ENCODE data around the gene TMEM91. TPM values are rescaled to one million over a fixed set of nuclear protein-coding genes. Genes with fewer than 3 reads are reported as not detected.
"Not testable (repeated sequence)": the region's sequence is repeated elsewhere in the genome, so short reads cannot be mapped to it uniquely, and the experiment has no call there.

TMEM91 gene
- polyA plus RNA-seq (ENCODE audit: insufficient read length in 12 of 12), result 10 to 100 TPM in 2 of 12 donors, 1 to 10 TPM in 8, not detected in 2; 3.5 to 14.2 (median 5.2) TPM
- long read RNA-seq, donor 1, partial matches to known transcripts, result 0 of 3 reads
- long read RNA-seq, donor 1, other reads (novel, unspliced or antisense), result 0 of 3 reads
- long read RNA-seq, donor 2, result 0 reads
- long read RNA-seq, donor 3, partial matches to known transcripts, result 0 of 3 reads
- long read RNA-seq, donor 3, other reads (novel, unspliced or antisense), result 0 of 3 reads
- long read RNA-seq, donor 4, partial matches to known transcripts, result 0 of 1 reads
- long read RNA-seq, donor 4, other reads (novel, unspliced or antisense), result 0 of 1 reads
- long read RNA-seq, donor 5, partial matches to known transcripts, result 0 of 1 reads
- long read RNA-seq, donor 5, other reads (novel, unspliced or antisense), result 0 of 1 reads
- long read RNA-seq, donor 6, result 0 reads
- long read RNA-seq, donor 7, result 0 reads
- long read RNA-seq, donor 8, partial matches to known transcripts, result 0 of 2 reads
- long read RNA-seq, donor 8, other reads (novel, unspliced or antisense), result 0 of 2 reads
- long read RNA-seq, donor 9, result 0 reads
- long read RNA-seq, donor 10, result 0 reads
- long read RNA-seq, donor 11, partial matches to known transcripts, result 0 of 7 reads
- long read RNA-seq, donor 11, other reads (novel, unspliced or antisense), result 6 of 7 reads

DNA sequence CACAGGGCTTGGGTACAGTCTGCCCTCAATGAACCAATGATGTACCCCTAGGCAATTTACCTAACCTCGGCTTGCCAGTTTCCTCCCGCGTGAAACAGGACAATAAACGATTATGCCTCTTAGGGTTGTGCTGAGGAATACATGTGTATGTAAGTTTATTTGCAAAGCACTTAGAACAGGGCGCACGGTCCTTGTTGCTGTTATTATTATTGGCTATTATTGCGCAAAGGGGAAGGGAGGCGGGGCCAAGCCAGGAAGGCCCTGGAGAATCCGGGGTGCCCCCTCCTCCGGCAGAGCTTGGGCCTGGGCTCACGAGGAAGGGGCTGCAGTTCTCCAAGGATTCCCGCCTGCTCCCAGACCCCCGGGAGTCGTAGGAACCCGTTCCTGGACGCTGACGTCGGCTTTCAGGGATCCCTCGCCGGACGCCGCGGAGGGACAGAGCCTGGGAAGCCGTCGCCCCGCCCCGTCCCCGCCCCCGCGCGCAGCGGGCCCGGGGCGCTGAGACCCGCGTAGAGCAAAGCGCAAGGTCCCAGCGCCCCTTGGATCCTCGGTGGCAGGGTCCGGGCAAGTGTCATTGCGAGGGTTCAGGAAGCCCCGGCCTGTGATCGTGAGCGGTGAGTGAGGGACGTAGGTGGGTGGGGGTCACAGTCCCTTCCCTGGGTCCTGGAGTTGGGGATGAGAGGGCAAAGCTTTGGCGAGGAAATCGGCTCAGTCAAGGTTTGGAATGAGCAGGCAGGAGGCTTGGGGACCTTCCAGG, at the start of gene TMEM91:
TSS of gene TMEM91 (plus strand) at position 293 of the 757 bp plus-strand sequence. CDS start 1,777 bp downstream, outside the sequence.
- peak; percentile 24 for DNase-seq

DNA sequence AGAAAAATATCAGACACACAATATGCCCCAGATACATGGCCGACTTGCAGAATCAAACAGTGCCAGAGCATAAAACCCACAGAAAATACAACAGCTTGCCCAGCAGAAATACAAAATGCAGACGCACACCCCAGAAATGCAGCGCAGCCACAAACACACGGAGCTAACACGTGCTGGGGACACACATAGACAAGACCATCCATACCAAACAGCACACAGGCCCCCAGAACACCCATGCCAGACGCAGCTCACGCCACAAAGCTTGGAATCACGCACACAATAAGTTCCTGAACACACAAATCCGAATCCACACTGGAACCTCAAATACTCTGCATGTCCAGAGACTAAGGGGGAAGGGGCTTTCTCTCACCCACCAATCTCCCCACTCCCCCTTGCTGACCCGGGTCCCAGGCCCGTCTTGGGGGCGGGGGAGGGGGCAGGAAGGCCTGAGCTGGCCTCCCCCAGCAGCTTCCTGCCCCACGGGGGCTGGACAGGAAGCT, 49.2 kb upstream of the TMEM91 start:
- no peak for DNase-seq

DNA sequence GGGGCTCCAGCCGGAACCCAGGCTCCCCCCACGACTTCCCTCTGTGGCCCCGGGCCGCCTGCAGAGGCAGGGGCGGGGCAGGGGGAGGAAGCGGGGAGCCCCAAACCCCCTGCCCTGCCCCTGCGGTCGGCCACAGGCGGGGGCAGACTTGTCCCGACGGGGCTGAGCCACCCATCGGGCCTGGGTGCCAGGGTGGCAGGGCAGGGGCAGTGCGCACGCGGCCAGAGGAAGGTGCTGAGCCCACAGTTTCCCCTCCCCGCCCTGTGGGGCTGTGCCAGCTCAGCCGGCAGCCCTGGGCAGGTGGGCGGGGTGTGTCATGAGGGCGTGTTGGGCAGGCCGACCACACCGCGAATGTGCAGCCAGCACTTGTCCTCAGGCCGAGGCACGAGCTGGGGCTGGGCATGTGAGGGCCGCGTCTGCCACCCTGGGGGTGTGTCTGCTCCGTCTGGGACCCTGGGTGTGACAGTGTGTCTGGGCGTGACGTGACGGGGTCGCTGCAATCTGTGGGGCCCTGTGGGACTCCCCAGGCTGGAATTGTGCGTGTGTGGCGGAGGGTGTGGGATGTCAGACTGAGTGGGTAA, 48.7 kb upstream of the TMEM91 start:
- no peak for DNase-seq

DNA sequence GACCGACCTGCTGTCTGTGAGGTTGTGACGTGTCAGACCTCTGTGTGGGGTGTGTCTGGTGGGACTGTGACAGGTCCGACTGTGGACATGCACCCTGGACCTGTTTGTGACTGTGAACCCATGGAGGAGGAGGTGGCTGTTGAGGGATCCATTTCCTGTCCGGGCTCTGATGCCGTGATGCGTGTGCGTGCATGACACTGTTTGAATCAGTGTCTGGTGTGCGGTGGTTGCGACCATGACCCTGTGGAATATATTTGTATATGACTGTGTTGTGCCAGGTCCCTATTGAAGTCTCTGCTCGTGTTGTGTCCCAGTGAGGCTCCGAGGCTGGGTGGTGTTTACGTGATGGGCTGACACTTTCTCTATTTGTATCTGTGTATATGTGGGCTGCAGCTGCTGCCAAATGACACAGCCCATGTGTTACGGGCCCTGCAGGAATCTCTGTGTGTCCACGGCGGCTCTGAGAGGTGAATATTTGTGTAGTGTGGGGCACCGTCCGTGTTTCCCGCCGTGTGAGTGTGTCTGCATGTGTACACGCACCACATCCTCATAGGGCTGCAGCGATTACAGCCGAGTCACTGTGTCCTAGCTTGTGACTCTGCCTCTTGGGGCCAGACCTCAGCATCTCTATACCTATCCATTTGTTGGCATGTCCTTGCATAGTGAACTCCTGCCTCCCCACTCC, 48.0 kb upstream of the TMEM91 start:
- no peak for DNase-seq

DNA sequence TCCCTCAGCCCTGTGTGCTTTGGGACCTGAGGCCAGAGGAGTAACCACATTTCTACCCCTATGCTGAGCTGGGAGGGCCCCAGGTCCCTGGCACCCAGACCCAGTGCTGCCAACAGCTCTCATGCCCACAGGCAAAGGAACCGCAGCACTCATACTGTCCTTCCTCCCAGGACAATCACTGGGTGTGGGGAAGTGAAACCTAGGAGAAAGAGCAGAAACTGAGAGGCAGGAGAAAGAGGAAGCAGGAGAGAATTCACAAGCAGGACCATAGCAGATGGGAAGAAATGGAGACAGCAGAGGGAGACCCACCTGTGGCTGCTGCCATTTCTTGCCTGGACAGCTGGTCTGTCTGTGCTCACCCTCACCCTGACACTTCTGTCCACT, 47.5 kb upstream of the TMEM91 start:
- no peak for DNase-seq

DNA sequence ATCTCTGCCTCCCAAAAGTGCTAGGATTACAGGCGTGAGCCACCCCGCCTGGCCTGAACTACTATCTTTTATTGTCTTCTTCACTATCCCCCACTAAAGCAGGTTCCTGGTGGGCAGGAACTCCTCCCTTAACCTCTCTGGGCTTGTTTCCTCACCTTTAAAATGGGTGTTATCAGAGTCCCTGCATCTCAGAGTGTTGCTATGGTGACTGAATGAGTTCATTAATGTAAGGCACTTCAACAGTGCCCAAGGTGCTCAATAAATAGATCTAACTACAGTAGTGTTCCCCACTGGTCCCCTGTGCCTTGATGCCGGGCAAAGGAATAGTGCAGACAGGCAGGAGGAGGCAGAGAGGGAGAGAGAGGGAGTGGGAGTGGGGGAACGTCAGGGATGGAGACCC, 45.9 kb upstream of the TMEM91 start:
- DNase-seq, result no peak

DNA sequence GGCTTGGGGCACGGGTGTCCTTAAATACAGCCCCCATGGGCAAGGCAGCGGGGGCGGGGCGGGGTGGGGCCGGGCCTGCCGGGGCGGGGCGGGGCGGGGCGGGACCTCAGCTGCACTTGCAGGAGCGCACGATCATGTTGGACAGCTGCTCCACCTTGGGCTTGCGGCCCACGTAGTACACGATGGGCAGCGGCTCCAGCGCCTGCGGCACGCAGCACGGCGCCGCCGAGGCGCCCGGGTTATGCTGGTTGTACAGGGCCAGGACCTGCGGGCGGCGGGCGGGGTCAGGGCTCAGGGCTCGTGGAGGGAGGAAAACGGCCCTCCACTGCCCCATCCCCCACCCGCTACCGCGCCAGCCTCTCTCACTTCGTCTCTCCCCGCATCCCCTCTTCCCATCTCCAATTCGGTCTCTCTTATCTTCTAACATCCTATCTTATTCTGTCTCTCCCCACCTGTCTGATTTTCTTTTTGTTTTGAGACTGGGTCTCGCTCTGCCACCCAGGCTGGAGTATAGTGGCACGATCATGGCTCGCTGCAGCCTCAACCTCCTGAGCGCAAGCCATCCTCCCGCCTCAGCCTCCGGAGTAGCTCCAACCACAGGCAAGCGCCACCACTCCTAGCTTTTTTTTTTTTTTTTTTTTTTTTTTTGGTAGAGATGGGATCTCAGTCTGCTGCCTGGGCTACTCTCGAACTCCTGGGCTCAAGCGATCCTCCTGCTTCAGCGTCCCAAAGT, 45.2 kb upstream of the TMEM91 start:
- DNase-seq, result no peak

DNA sequence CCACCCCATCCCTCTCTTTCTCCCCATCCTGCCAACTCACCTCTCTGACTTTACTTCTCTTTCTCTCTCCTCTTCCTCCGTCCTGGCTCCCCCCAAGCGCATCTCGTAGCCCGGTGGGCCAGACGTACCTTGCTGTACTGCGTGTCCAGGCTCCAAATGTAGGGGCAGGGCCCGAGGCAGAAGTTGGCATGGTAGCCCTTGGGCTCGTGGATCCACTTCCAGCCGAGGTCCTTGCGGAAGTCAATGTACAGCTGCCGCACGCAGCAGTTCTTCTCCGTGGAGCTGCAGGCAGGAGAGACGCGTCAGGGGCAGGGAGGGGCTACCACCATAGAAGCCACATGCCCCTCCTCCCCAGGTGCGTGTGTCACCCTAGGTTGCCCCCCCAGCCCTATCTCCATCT, 44.3 kb upstream of the TMEM91 start:
- no peak for DNase-seq

DNA sequence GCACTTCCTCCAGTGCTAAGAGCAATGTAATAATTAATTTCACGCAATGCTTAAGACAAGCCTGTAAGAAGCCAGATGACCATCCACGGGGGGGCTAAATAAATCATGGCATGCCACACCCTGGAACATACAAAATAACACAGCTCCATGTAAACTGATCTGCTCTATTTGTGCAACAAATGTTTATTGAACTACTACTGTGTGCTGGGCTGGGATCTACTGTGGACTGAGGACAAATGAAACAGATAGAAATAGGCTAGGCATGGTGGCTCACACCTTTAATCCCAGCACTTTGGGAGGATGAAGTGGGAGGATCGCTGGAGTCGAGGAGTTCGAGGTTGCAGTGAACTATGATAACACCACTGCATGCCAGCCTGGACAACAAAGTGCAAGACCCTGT, 43.9 kb upstream of the TMEM91 start:
- DNase-seq, result no peak

DNA sequence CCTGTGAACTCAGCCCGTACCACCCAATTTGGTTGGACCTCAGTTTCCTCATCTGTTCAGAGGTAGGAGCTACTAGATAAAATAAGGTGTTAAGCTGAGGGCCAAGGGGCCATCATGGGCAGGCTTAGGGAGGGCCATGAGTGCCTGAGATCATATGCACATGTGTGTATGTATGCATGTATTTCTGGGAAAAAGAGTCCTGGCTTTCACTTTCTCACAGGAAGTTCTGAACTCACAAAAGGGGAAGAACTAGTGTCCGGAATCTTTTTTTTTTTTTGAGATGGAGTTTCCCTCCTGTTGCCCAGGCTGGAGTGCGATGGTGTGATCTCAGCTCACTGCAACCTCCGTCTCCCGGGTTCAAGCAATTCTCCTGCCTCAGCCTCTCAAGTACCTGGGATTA, 41.5 kb upstream of the TMEM91 start:
- DNase-seq, result no peak

DNA sequence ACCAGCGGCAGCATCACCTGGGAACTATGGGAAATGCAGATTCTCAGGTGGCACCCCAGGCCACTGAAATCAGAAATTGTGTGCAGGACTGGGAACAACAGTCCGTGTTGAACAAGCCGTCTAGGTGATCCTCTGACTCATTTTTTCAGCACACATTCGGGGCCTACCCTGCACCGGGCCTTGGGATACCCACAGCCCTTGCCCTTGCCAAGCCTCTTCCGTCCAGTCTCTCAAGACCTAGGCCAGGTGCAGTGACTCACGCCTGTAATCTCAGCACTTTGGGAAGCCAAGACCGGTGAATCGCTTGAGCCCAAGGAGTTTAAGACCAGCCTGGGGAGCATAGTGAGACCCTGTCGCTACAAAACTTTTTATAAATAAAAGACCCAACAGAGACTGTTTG, 40.9 kb upstream of the TMEM91 start:
- DNase-seq, result no peak

DNA sequence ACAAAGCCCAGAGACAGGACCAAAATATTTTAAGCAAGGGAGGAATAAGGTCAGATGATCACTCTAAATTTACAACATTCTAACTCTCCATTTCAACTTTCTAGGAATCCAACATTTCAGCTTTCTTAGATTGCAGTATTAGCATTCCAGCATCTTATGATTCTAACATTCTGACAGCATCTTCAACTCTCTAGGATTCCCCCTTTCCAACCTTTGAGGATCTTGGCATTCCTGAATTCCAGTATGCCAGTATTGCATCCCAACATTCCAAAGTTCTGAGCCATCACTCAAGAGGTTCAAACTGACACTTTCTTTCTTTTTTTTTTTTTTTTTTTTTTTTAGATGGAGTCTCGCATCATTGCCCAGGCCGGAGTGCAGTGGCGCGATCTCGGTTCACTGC, 36.4 kb upstream of the TMEM91 start:
- no peak for DNase-seq

DNA sequence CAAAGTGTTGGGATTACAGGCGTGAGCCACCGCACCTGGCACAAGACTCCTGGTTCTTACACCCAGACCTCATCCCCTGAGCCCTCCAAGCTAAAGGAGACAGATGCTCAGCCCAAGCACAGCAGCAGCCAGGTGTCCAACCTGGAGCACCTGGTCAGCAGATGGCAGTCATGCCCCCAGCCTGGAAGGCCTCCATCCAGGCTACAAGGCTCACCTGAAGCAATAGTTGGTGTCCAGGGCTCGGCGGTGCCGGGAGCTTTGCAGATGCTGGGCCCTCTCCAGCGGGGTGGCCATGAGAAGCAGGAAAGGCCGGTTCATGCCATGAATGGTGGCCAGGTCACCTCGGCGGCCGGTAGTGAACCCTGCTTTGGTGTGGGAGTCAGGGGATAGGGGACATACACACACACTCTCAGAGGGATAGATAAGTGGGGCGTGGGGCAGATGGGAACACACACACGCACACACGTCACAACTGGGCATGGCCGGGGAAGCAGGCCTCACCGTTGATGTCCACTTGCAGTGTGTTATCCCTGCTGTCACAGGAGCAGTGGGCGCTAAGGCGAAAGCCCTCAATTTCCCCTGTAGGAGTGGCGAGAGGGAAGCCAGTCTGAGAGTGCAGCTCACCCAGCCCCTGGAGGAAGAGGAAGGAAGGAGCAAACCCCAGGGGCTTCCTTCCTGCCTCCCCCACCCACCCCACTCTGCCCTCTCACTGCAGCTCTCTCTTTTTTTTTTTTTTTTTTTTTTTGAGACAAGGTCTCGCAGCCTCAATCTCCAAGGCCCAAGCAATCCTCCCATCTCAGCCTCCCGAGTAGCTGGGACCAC, 34.5 kb upstream of the TMEM91 start:
- DNase-seq, result no peak

DNA sequence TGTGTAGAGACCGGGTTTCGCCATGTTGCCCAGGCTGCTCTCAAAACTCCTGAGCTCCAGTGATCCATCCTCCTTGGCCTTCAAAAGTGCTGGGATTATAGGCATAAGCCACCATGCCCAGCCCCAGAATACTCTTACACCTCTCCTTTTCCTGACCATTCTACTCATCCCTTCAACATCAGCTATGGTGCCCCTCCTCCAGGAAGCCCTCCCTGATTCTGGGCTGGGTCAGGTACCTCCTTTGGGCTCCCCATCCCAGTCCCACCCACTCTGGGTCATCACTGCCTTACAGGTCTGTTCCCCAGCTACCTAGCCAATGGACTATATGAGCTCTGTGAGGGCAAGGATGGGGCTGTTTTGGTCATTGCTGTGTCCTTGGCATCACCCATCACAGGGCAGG, 32.2 kb upstream of the TMEM91 start:
- no peak for DNase-seq

DNA sequence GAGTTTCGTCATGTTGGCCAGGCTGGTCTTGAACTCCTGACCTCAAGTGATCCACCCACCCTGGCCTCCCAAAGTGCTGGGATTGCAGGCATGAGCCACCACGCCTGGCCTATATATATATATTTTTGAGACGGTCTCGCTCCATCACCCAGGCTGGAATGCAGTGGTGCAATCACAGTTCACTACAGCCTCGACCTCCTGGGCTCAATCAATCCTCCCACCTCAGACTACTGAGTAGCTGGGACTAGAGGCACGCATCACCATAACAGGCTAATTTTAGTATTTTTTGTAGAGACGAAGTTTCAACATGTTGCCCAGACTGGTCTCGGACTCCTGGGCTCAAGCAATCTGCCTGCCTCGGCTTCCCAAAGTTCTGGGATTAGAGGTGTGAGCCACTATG, 29.4 kb upstream of the TMEM91 start:
- not testable (repeated sequence) for DNase-seq

DNA sequence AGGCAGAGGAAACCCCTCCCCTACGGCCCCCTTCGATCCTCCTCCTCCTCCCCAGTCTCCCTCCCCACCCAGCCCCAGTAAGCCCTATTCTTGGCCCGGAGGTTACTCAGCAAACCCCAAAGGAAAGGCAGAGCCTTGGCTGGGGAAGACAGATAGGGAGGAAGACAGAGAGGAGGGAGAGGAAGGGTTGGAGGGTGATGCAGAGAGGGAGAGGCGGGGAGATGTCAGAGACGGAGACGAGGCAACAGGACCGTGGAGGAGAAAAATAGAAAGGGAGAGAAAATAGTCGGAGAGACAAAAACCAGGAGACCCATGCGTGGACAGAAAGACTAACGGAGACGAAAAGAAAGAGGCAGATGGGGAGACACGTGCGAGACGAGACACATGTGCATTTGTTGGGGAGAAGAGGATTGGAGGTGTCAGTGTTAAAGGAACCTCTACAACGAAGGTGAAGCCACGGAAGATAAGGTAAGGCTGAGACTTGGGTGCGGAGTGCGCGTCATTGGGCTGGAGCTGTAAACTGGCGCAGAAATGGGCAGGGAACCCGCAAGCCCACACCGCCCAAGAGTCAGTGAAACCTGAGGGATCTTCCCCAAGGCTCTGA, 25.5 kb upstream of the TMEM91 start:
- DNase-seq, result no peak

DNA sequence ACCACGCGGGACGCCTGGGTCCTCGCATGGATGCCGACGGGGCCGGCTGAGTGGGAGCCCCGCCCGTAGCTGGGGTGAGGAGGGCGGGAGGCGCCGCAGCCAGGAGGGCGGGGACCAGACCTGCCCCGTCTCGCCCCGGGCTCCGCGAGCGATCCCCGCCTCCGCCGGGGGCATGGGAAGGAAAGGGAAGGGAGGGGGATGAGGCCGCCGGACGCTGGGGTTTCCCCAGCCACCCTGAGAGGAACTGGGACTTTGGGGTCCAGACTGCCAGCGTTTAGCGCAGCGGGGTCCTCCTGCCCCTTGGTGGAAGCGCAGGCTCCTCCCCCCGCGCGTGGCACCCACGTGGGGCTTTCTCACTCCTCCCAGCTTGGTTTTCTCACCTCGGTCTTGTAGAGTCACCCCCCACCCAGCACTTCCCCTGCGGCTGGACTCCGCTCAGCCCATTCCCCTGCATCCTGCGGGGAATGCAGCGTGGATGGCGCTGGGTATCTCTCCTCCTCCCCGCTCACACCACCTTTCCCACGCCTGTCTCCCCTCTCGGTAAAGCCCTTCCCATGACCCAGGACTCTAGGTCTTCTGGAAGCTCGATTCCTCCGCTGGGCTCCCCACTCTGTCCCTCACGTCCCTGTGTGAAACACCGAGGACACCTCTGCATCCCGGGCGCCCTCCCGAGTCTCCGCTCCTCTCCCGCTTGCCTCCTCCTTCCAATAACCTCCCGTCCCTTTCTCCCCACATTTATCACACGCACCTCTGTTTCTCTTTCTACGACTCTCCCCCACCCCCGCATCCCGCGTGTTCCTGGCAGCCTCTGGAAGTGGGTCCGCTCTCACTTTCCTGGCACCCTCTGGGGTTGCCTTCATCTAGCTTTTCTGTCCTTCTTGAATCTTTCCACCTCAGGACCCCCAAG, 24.7 kb upstream of the TMEM91 start:
- no peak for DNase-seq

DNA sequence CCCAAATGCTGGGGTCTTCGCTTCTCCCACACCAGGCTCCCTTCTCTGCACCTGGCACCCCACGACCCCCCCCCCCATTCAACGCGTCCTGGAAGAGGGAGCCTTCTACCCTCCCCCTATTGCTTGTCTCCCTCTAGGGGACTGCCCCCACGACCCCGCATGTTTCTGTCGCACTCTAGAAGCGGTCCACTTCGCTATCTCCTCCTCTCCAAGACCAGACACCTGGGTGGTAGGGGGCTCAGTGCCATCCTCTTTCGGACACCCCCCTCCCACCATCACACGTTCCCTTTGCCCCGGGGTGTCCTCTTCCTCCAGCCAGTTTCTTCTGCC, 24.1 kb upstream of the TMEM91 start:
- no peak for DNase-seq

Data from muscle of arm (tissue), 14 donors.